Ureter (tissue), 1 donor: ENCODE results near the gene PCSK6. TPM values are rescaled to one million over a fixed set of nuclear protein-coding genes. Genes with fewer than 3 reads are reported as not detected.

ENCODE experiments used
- total RNA-seq: library from RNA; stranded (reverse); gene quantifications from one replicate; pipeline ENCODE4 v1.2.4, GENCODE V29; 2023
- donor health status: DM: yes; HTN: yes; CAD: no.

PCSK6 gene
- total RNA-seq, 1 donor from 2014 or later, result 14.5 TPM

Other genes starting within 250 kb of the PCSK6 start
- 47.0 TPM for gene CHSY1, start 237.7 kb downstream of the PCSK6 start, total RNA-seq
- gene SELENOS, start 212.2 kb downstream of the PCSK6 start, total RNA-seq, result 49.1 TPM
- 71.6 TPM for gene SNRPA1, start 194.5 kb downstream of the PCSK6 start, total RNA-seq
- gene TM2D3, start 162.7 kb upstream of the PCSK6 start, total RNA-seq, result 46.6 TPM
- gene TARS3, start 234.8 kb upstream of the PCSK6 start, total RNA-seq, result 18.4 TPM